Retinal pigment epithelial cell (primary cell): ENCODE results near the gene MAFB.

ENCODE experiments used
- DNase-seq: peaks from one replicate; pipeline ENCODE4 v3.0.0-alpha.2; 2010; ENCODE audit warnings: low read depth
- H3K4me3 ChIP-seq: 2 replicates; pipeline ENCODE4 v1.5.1; 2011; ENCODE audit warnings: mild to moderate bottlenecking, low read length, control low read depth, moderate library complexity
- CTCF ChIP-seq: conservative IDR thresholded peaks from 2 replicates; pipeline ENCODE4 v1.5.1; 2011; ENCODE audit warnings: low read depth, low read length, control low read depth, inconsistent platforms

Gene MAFB

DNA sequence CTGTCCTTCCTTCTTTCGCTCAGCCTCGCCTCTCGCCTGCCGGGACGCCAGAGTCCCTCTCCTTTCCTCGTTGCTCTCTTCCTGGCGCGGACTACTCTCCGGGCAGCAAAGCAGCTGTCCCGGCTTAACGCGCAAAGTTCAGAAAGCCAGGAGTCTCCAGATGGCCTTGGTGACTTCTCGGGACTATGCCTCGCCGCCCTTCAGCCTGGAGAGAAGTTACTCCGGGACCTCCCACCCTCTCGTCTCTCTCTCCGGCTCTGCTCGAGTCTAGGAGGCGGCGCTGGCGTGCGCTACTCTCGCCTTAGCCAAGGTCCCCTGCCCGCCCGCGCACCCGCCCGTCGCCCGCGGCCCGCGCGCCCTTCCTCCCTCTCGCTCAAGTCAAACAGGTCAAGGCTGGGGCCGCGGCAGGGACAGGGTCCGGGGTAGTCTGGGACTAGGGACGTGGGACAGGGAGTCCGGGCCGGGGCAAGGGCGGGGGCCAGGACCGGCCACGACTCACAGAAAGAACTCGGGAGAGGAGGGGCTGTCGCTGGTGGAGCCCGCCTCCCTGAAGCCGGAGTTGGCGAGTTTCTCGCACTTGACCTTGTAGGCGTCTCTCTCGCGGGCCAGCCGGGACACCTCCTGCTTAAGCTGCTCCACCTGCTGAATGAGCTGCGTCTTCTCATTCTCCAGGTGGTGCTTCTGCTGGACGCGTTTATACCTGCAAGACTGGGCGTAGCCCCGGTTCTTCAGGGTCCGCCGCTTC, 1.5 kb downstream of the MAFB start:
- no peak for DNase-seq
- H3K4me3 ChIP-seq: no peak overlapping the region
- no peak for TF ChIP-seq CTCF

DNA sequence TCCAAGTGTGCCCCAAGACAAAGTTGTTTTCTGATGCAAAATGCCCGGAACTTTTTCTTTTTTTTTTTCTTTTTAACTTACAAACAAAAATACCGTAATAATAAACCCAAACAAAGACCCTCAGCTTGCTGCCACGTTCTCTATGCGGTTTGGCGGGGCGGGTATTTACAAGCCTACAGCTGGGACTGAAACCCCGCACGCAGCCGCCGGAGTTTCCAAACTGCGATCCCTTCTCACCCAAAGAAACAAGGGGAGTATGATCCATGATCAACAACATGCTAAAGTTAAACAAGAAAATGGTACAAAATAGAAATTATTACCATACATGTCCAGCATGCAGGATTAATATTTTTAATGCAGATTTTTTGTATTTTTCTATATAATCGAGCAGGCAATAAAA, 2.1 kb downstream of the MAFB start:
- no peak overlapping the region for H3K4me3 ChIP-seq
- no peak for TF ChIP-seq CTCF
- DNase-seq: no peak

GRCh38 chr20:40686434-40686882, 2.6 kb downstream of the MAFB start:
- TF ChIP-seq CTCF: no peak

GRCh38 chr20:40685349-40685748, 3.7 kb downstream of the MAFB start:
- DNase-seq: no peak
- no peak for TF ChIP-seq CTCF
- H3K4me3 ChIP-seq: no peak overlapping the region

More at GRCh38 chr20:40686434-40686882, 2.6 kb downstream of the MAFB start:
- no peak for DNase-seq
- no peak overlapping the region for H3K4me3 ChIP-seq

DNA sequence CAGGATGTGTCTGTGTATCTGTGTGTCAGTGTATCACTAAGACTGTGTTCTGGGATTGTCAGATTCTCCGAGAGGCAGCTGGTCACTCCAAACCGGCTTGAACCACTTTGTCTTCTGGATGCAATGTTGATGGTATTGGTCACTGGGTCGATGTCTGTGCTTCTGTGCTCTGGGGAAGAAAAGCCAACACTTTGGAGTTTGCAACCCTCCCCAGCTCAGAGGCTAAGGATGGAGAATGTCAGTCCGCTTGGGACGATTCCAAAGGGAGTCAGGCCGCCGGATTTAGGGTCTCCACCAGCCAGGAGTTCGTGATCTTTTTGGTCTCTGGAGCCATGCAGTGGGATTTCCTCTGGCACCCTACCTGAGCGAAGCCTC, 5.2 kb downstream of the MAFB start:
- H3K4me3 ChIP-seq: no peak overlapping the region
- DNase-seq: no peak
- no peak for TF ChIP-seq CTCF

- no peak for DNase-seq
- no peak overlapping the region for H3K4me3 ChIP-seq
- TF ChIP-seq CTCF: no peak
Measured at GRCh38 chr20:40683221-40683893, 5.7 kb downstream of the MAFB start.
